HG02981 (cell line): ENCODE measurements around the gene GALNT13.

Experiments
- ATAC-seq: cut with Tn5 transposase; IDR thresholded peaks from one replicate; pipeline ENCODE4 v1.9.1; 2021; ENCODE audit warnings: mild to moderate bottlenecking, moderate library complexity; ENCODE audit not compliant: unreplicated experiment

The GALNT13 gene

GRCh38 chr2:154394600-154394999 lies 522.9 kb downstream of the GALNT13 start:
- no peak for ATAC-seq

GRCh38 chr2:154400563-154401290 lies 529.0 kb downstream of the GALNT13 start:
- no peak for ATAC-seq

GRCh38 chr2:154402213-154402612 lies 530.5 kb downstream of the GALNT13 start:
- no peak for ATAC-seq

GRCh38 chr2:154403242-154403790 lies 531.6 kb downstream of the GALNT13 start:
- ATAC-seq: no peak

GRCh38 chr2:154408786-154409185 lies 537.1 kb downstream of the GALNT13 start:
- ATAC-seq: no peak

- ATAC-seq: no peak
Observed at GRCh38 chr2:154422251-154422650, 550.5 kb downstream of the GALNT13 start.

- ATAC-seq: no peak
Observed at GRCh38 chr2:154425994-154426393, 554.3 kb downstream of the GALNT13 start.

GRCh38 chr2:154427453-154427852 lies 555.7 kb downstream of the GALNT13 start:
- no peak for ATAC-seq

- no peak for ATAC-seq
Observed at GRCh38 chr2:154428022-154428421, 556.3 kb downstream of the GALNT13 start.

GRCh38 chr2:154433010-154433409 lies 561.3 kb downstream of the GALNT13 start:
- ATAC-seq: no peak

GRCh38 chr2:154437104-154437503 lies 565.4 kb downstream of the GALNT13 start:
- no peak for ATAC-seq

GRCh38 chr2:154439156-154439555 lies 567.4 kb downstream of the GALNT13 start:
- ATAC-seq: no peak

GRCh38 chr2:154443919-154444318 lies 572.2 kb downstream of the GALNT13 start:
- ATAC-seq: no peak

- no peak for ATAC-seq
Observed at GRCh38 chr2:154446324-154446723, 574.6 kb downstream of the GALNT13 start.

- no peak for ATAC-seq
Observed at GRCh38 chr2:154447727-154448418, 576.2 kb downstream of the GALNT13 start.

GRCh38 chr2:154449951-154450658 lies 578.4 kb downstream of the GALNT13 start:
- ATAC-seq: no peak

GRCh38 chr2:154452471-154452870 lies 580.7 kb downstream of the GALNT13 start:
- ATAC-seq: no peak

GRCh38 chr2:154452906-154453493 lies 581.3 kb downstream of the GALNT13 start:
- peak; percentile 66 for ATAC-seq

GRCh38 chr2:154455166-154455565 lies 583.4 kb downstream of the GALNT13 start:
- ATAC-seq: no peak

GRCh38 chr2:154455866-154456265 lies 584.1 kb downstream of the GALNT13 start:
- no peak for ATAC-seq

GRCh38 chr2:154457286-154457685 lies 585.6 kb downstream of the GALNT13 start:
- no peak for ATAC-seq
